Endothelial cell of umbilical vein (primary cell): ENCODE results near the gene TCIRG1. TPM values are rescaled to one million over a fixed set of nuclear protein-coding genes. Genes with fewer than 3 reads are reported as not detected.

Experiments
- BruUV-seq: library from RNA; stranded (reverse); fragments of 400-500 nt; replicated peaks from 2 replicates; lab custom pipeline; 2021; lab: Mats Ljungman, UMichigan
- CTCF ChIA-PET: fragments of 300-600, 350-600 bp; sonication (Branson Sonifier 250); formaldehyde crosslinking; loops from one replicate; lab custom pipeline; 2021; ENCODE audit warnings: antibody characterized with exemption, inconsistent platforms; lab: Charles Lee
- POLR2A ChIA-PET: fragments of 300-600, 350-600 bp; sonication (Branson Sonifier 250); formaldehyde crosslinking; loops from one replicate; lab custom pipeline; 2021; ENCODE audit warnings: antibody characterized with exemption, inconsistent platforms; lab: Charles Lee
- DNase-seq: peaks from one replicate; pipeline ENCODE4 v3.0.0-alpha.2; 2011; ENCODE audit warnings: low read depth, low spot score
- FAIRE-seq: peaks from 2 replicates; lab custom pipeline; 2011; peaks lifted over from hg19 to GRCh38; lab: Jason Lieb, UNC
- H2AFZ ChIP-seq: 2 replicates; pipeline ENCODE4 v1.6.0; 2012; ENCODE audit warnings: low read depth, low read length, control low read depth, inconsistent platforms
- H3K27ac ChIP-seq: 2 replicates; pipeline ENCODE4 v1.5.1; 2011; ENCODE audit warnings: low read depth, mild to moderate bottlenecking, control low read depth, low read length, moderate library complexity; ENCODE audit not compliant: insufficient read depth
- H3K27me3 ChIP-seq, 2 experiments: 2 replicates each; pipeline versions ENCODE4 v1.6.0 to v1.6.1; 2011; ENCODE audit warnings: low read length in 2 of 2, mixed read lengths in 1 of 2; ENCODE audit not compliant: control insufficient read depth in 2 of 2, insufficient read depth in 2 of 2
- H3K36me3 ChIP-seq, 2 experiments: 2 replicates in 1 of 2; 3 replicates in 1 of 2; pipeline ENCODE4 v1.5.1; 2011; ENCODE audit warnings: low read length in 2 of 2, mild to moderate bottlenecking in 1 of 2, moderate library complexity in 1 of 2; ENCODE audit not compliant: control insufficient read depth in 2 of 2, insufficient read depth in 2 of 2; ENCODE audit errors: extremely low read depth in 1 of 2
- H3K4me1 ChIP-seq: 3 replicates; pipeline ENCODE4 v1.5.1; 2011; ENCODE audit warnings: mild to moderate bottlenecking, low read length; ENCODE audit not compliant: control insufficient read depth, insufficient read depth; ENCODE audit errors: extremely low read depth
- H3K4me2 ChIP-seq: 2 replicates; pipeline ENCODE4 v1.6.1; 2011; ENCODE audit warnings: low read length, control low read depth, mixed read lengths; ENCODE audit not compliant: insufficient read depth
- H3K4me3 ChIP-seq, 3 experiments: fragments of 200-600 bp in 1 of 3; sonication (generic), shearing (Covaris generic) in 1 of 3; replicated peaks in 1 of 3; 2 replicates each; pipeline ENCODE4 v1.5.1; 2011 to 2016; ENCODE audit warnings: control low read depth in 3 of 3, low read length in 3 of 3, mild to moderate bottlenecking in 2 of 3, inconsistent platforms in 1 of 3, low read depth in 1 of 3, moderate library complexity in 1 of 3; ENCODE audit not compliant: insufficient read depth in 1 of 3
- H3K79me2 ChIP-seq: 2 replicates; pipeline ENCODE4 v1.6.0; 2012; ENCODE audit warnings: low read length, inconsistent platforms; ENCODE audit not compliant: control insufficient read depth, insufficient read depth
- H3K9ac ChIP-seq: replicated peaks from 2 replicates; pipeline ENCODE3; 2011; ENCODE audit warnings: low read length, control low read depth; ENCODE audit not compliant: insufficient read depth; ENCODE audit errors: extremely low read depth
- H3K9me1 ChIP-seq: replicated peaks from 3 replicates; pipeline ENCODE4 v1.6.0; 2011; ENCODE audit warnings: mild to moderate bottlenecking, low read length; ENCODE audit not compliant: control insufficient read depth, insufficient read depth; ENCODE audit errors: extremely low read depth
- H3K9me3 ChIP-seq: replicated peaks from 2 replicates; pipeline ENCODE4 v1.5.1; 2012; ENCODE audit warnings: low read length, inconsistent platforms; ENCODE audit not compliant: control insufficient read depth, insufficient read depth
- H4K20me1 ChIP-seq: replicated peaks from 2 replicates; pipeline ENCODE3; 2011; ENCODE audit warnings: mild to moderate bottlenecking, low read length; ENCODE audit not compliant: control insufficient read depth, insufficient read depth; ENCODE audit errors: extremely low read depth
- EZH2 ChIP-seq: IDR thresholded peaks from 2 replicates; pipeline ENCODE4 v1.6.1; 2012; ENCODE audit warnings: borderline replicate concordance, low read depth, mild to moderate bottlenecking, moderate library complexity, low read length, inconsistent platforms; ENCODE audit not compliant: severe bottlenecking
- FOS ChIP-seq: IDR thresholded peaks from 2 replicates; pipeline ENCODE4 v1.6.1; 2011; ENCODE audit warnings: mild to moderate bottlenecking, low read length, moderate library complexity, borderline replicate concordance; ENCODE audit not compliant: insufficient read depth
- GATA2 ChIP-seq: IDR thresholded peaks from 2 replicates; pipeline ENCODE4 v1.7.0; 2011; ENCODE audit warnings: low read depth, mild to moderate bottlenecking, moderate library complexity, mixed read lengths, low read length; ENCODE audit not compliant: insufficient read length, insufficient read depth
- JUN ChIP-seq: IDR thresholded peaks from 2 replicates; pipeline ENCODE4 v1.6.1; 2011; ENCODE audit warnings: borderline replicate concordance, low read depth; ENCODE audit not compliant: insufficient read length, insufficient read depth
- MYC ChIP-seq: IDR thresholded peaks from one replicate; pipeline ENCODE4 v1.6.1; 2011; ENCODE audit warnings: mild to moderate bottlenecking, low read depth, low read length
- POLR2A ChIP-seq: IDR thresholded peaks from 2 replicates; pipeline ENCODE4 v1.6.1; 2012; ENCODE audit warnings: low read depth, mild to moderate bottlenecking, control low read depth, low read length
- POLR2AphosphoS5 ChIP-seq: IDR thresholded peaks from 2 replicates; pipeline ENCODE4 v1.6.1; 2012; ENCODE audit warnings: low read depth, mild to moderate bottlenecking, control low read depth, low read length, moderate library complexity; ENCODE audit not compliant: insufficient read depth
- dilution Hi-C: fragments of 300-500 bp; cut with MboI; formaldehyde crosslinking; loops from one replicate; pipeline ENCODE4 v1.15.0; 2019; ENCODE audit warnings: low sequenced_read_pairs; ENCODE audit not compliant: extremely low pct_ligation_motif_present
- intact Hi-C: fragments of 100-400 bp; cut with micrococcal nuclease; formaldehyde crosslinking; loops from one replicate; pipeline ENCODE4 v1.10.0; 2022
- polyA plus RNA-seq, 4 experiments: library from polyadenylated mRNA; depleted of rRNA in 3 of 4; stranded (reverse) in 3 of 4; unstranded in 1 of 4; fragments of >200 nt; gene quantifications; 2 replicates each; pipeline versions ENCODE4 v1.2.1 to v1.2.3, GENCODE V29; 2011 to 2012; ENCODE audit warnings: missing spikeins in 1 of 4
- total RNA-seq: library from RNA; stranded (reverse); gene quantifications from 2 replicates; pipeline ENCODE4 v1.2.3, GENCODE V29; 2021
- TF ChIP-seq, protein P1 (sequence below): IDR thresholded peaks from 2 replicates; pipeline ENCODE4 v1.6.1; 2011; ENCODE audit not compliant: insufficient read depth, insufficient read length
- TF ChIP-seq, protein P2 (sequence below), 2 donors: IDR thresholded peaks; 1 replicate in 1 of 2; 2 replicates in 1 of 2; pipeline ENCODE4 v1.5.1; 2011; ENCODE audit warnings: low read length in 2 of 2, mild to moderate bottlenecking in 2 of 2, moderate library complexity in 2 of 2, control low read depth in 1 of 2, inconsistent platforms in 1 of 2, low read depth in 1 of 2; ENCODE audit not compliant: insufficient read depth in 1 of 2; ENCODE audit errors: extremely low read depth in 1 of 2

Gene TCIRG1
- total and polyA plus RNA-seq, 2 donors (not counting 3 experiments of a cell fraction or from before 2014, with no cell fraction given): 134 to 183 TPM

DNA sequence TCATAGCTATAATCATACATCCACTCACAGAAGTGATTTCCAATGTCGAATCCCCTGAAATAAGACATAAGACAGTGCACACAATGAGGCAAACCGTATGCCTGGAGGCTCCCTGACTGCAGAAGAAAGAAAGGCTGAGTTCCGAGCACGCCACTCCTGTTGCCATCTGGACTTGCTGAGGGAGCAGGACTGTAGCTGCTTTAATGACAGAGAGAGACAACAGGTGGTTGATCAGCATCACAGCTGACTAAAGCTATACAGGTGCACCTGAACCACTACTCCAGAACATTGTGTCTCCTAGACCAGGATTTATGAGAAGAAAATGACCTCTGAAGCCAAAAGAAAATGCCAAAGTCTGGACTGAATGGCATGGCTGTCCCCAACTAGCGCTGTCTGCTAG, 27.0 kb downstream of the TCIRG1 start:
- H4K20me1 ChIP-seq: no peaks in the 10 kb centered on the region
- H3K9me1 ChIP-seq: no peaks in the 10 kb centered on the region
- FAIRE-seq (no peak), DNase-seq (no peak)
- H3K79me2 ChIP-seq: no peaks in the 10 kb centered on the region
- POLR2A ChIA-PET: no interaction called here
- H3K4me2 ChIP-seq: no peak overlapping the region
- H3K36me3 ChIP-seq: peaks cover 0 to 30% of the 10 kb centered on the region in 2 experiments
- no peaks in the 10 kb centered on the region for H3K27me3 ChIP-seq
- CTCF ChIA-PET: interaction anchor here (1.2 kb wide), 2 partner anchors 22 to 81 kb away, joined by 3 to 6 read pairs; no protein-coding TSS in a partner anchor
- no peak overlapping the region for H3K9ac ChIP-seq
- intact Hi-C loops (no loop called here), dilution Hi-C loops (no loop called here)
- peaks cover 6% of the 10 kb centered on the region for H3K4me1 ChIP-seq
- no peak overlapping the region for H3K4me3 ChIP-seq
- H3K27ac ChIP-seq: no peak overlapping the region
- BruUV-seq: no TSS peak
- no peak overlapping the region for H2AFZ ChIP-seq
- H3K9me3 ChIP-seq: no peaks in the 10 kb centered on the region
- TF ChIP-seq, protein P1, sequence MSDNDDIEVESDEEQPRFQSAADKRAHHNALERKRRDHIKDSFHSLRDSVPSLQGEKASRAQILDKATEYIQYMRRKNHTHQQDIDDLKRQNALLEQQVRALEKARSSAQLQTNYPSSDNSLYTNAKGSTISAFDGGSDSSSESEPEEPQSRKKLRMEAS: no peak
- TF ChIP-seq GATA2 (no peak), EZH2 (no peak), POLR2AphosphoS5 (no peak), JUN (no peak), POLR2A (no peak), FOS (no peak), MYC (no peak)
- TF ChIP-seq, protein P2, sequence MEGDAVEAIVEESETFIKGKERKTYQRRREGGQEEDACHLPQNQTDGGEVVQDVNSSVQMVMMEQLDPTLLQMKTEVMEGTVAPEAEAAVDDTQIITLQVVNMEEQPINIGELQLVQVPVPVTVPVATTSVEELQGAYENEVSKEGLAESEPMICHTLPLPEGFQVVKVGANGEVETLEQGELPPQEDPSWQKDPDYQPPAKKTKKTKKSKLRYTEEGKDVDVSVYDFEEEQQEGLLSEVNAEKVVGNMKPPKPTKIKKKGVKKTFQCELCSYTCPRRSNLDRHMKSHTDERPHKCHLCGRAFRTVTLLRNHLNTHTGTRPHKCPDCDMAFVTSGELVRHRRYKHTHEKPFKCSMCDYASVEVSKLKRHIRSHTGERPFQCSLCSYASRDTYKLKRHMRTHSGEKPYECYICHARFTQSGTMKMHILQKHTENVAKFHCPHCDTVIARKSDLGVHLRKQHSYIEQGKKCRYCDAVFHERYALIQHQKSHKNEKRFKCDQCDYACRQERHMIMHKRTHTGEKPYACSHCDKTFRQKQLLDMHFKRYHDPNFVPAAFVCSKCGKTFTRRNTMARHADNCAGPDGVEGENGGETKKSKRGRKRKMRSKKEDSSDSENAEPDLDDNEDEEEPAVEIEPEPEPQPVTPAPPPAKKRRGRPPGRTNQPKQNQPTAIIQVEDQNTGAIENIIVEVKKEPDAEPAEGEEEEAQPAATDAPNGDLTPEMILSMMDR (IDR thresholded peaks at IDR 0.05; ENCODE audit: extremely low read depth in 1 of 2, insufficient read depth in 1 of 2, low read depth in 1 of 2, low read length in 2 of 2): no peak
